Upper lobe of left lung (tissue), 6 donors: ENCODE data around the gene CHMP4A. TPM values are rescaled to one million over a fixed set of nuclear protein-coding genes. Genes with fewer than 3 reads are reported as not detected.
A peak's percentile ranks its signal among the peaks of the same experiment; 100 is the strongest.

Source experiments
- ATAC-seq, 2 donors: fragments of 200-7000 bp; cut with Tn5 transposase; one replicate each; pipeline ENCODE4 v1.9.1; 2022; ENCODE audit warnings: mild to moderate bottlenecking in 2 of 2, moderate library complexity in 2 of 2; ENCODE audit not compliant: low FRiP score in 2 of 2
- DNase-seq, 2 donors: peaks; one replicate each; pipeline ENCODE4 v3.0.0-alpha.2; 2019 to 2020
- H3K27ac ChIP-seq, 4 donors: fragments of 200-600 bp; sonication (generic); one replicate each; pipeline ENCODE4 v1.5.1; 2016 to 2019
- H3K27me3 ChIP-seq, 4 donors: fragments of 200-600 bp; sonication (generic); one replicate each; pipeline ENCODE4 v1.5.1; 2017 to 2019
- H3K36me3 ChIP-seq, 4 donors: fragments of 200-600 bp; sonication (generic); one replicate each; pipeline ENCODE4 v1.5.1; 2016 to 2019
- H3K4me1 ChIP-seq, 4 donors: fragments of 200-600 bp; sonication (generic); one replicate each; pipeline ENCODE4 v1.5.1; 2018 to 2019
- H3K4me3 ChIP-seq, 4 donors: fragments of 200-600 bp; sonication (generic); one replicate each; pipeline ENCODE4 v1.5.1; 2017 to 2019; ENCODE audit warnings: mild to moderate bottlenecking in 2 of 4, moderate library complexity in 1 of 4
- H3K9me3 ChIP-seq, 4 donors: fragments of 200-600 bp; sonication (generic); one replicate each; pipeline ENCODE4 v1.5.1; 2018 to 2019
- CTCF ChIP-seq, 6 experiments: fragments of 450-650 bp in 4 of 6; fragments of 200-600 bp in 2 of 6; sonication (generic) in 2 of 6; IDR thresholded peaks; one replicate each; pipeline ENCODE4 v1.5.1; 2016 to 2019; ENCODE audit warnings: antibody characterized with exemption in 6 of 6
- EP300 ChIP-seq, 4 donors: sonication (generic); formaldehyde crosslinking; IDR thresholded peaks; one replicate each; pipeline ENCODE4 v1.5.1; 2017; ENCODE audit warnings: antibody characterized with exemption in 4 of 4, control low read depth in 2 of 4
- POLR2A ChIP-seq, 4 donors: fragments of 450-650 bp; IDR thresholded peaks; one replicate each; pipeline ENCODE4 v1.5.1; 2016 to 2017; ENCODE audit warnings: antibody characterized with exemption in 4 of 4, mild to moderate bottlenecking in 2 of 4
- POLR2AphosphoS5 ChIP-seq, 2 donors: sonication (generic); formaldehyde crosslinking; IDR thresholded peaks; one replicate each; pipeline ENCODE4 v1.5.1; 2017; ENCODE audit warnings: antibody characterized with exemption in 2 of 2
- WGBS, 2 donors: methylation state at CpG; one replicate each; pipeline ENCODE4 v1.1.5; 2017 to 2018; 5-methylcytosine and 5-hydroxymethylcytosine counted together
- total RNA-seq, 6 donors: library from RNA; depleted of rRNA in 4 of 6; stranded (reverse); fragments of >200 nt in 4 of 6; gene quantifications; one replicate each; pipeline versions ENCODE4 v1.1.0 to v1.2.1, GENCODE V29; 2016 to 2021
- donor health status: DM: no; HTN: no; CAD: no; lungs with moderate emphysema.
- donor health status: DM: no; HTN: yes; CAD: no; lungs with severe emphysema.

Gene CHMP4A
- total RNA-seq, result 100 to 1,000 TPM in 1 of 6 donors, 10 to 100 TPM in 5; 39.9 to 112 (median 61.5) TPM

GRCh38 chr14:24212924-24213865 is at the start of gene CHMP4A:
Gene CHMP4A (minus strand): TSS chr14:24213488. CDS start chr14:24213439, 49 bp downstream.
- ATAC-seq (peak; percentile 96), DNase-seq (peak; percentile 96 to 99)
- Histone ChIP-seq H3K9me3 (no peaks in the 10 kb centered on the region), H3K4me1 (peaks cover 18 to 46% (median 27%) of the 10 kb centered on the region in 4 donors), H3K4me3 (peak within 1 kb of the TSS; percentile 53 to 86 (median 70)), H3K27me3 (no peaks in the 10 kb centered on the region), H3K27ac (peak within 1 kb of the TSS; percentile 97 to 98 (median 98)), H3K36me3 (peaks cover 9 to 41% (median 31%) of the 10 kb centered on the region in 4 donors)
- TF ChIP-seq EP300 (IDR thresholded peaks at IDR 0.05) (peak in 1 of 4 donors; percentile 34), CTCF (IDR thresholded peaks at IDR 0.05) (peak in 4 of 6 experiments; percentile 9 to 42 (median 25)), POLR2AphosphoS5 (IDR thresholded peaks at IDR 0.05) (peak; percentile 99), POLR2A (IDR thresholded peaks at IDR 0.05) (peak; percentile 94 to 98 (median 98))
- WGBS, 2 donors, result 1% methylated on average over 26 to 47 of the region's 53 CpGs

- Histone ChIP-seq H3K36me3 (peaks cover 6 to 24% (median 17%) of the 10 kb centered on the region in 4 donors), H3K4me3 (no peak overlapping the region), H3K9me3 (no peaks in the 10 kb centered on the region), H3K27ac (no peak overlapping the region), H3K27me3 (no peaks in the 10 kb centered on the region), H3K4me1 (peaks cover 0 to 19% (median 9%) of the 10 kb centered on the region in 4 donors)
- ATAC-seq (no peak), DNase-seq (peak in 1 of 2 donors; percentile 58)
- TF ChIP-seq CTCF (IDR thresholded peaks at IDR 0.05) (no peak), EP300 (IDR thresholded peaks at IDR 0.05) (no peak), POLR2A (IDR thresholded peaks at IDR 0.05) (no peak), POLR2AphosphoS5 (IDR thresholded peaks at IDR 0.05) (no peak)
- WGBS, 2 donors, result 85 to 93% methylated on average over 14 to 19 of the region's 19 CpGs
These were observed 48.7 kb upstream of the CHMP4A start for GRCh38 chr14:24261969-24262327.

- TF ChIP-seq EP300 (IDR thresholded peaks at IDR 0.05), result no peak
- TF ChIP-seq CTCF (IDR thresholded peaks at IDR 0.05), result no peak
- TF ChIP-seq POLR2AphosphoS5 (IDR thresholded peaks at IDR 0.05), result no peak
- TF ChIP-seq POLR2A (IDR thresholded peaks at IDR 0.05), result no peak
- DNase-seq, result peak in 1 of 2 donors; percentile 50
- WGBS, 2 donors, result 94 to 96% methylated on average over 20 of the region's 20 CpGs
- Histone ChIP-seq H3K27ac (no peak overlapping the region), H3K4me3 (no peak overlapping the region), H3K9me3 (no peaks in the 10 kb centered on the region), H3K36me3 (peaks cover 4 to 19% (median 12%) of the 10 kb centered on the region in 4 donors), H3K4me1 (peaks cover 0 to 19% (median 9%) of the 10 kb centered on the region in 4 donors), H3K27me3 (no peaks in the 10 kb centered on the region)
- ATAC-seq, result no peak
These were observed 48.1 kb upstream of the CHMP4A start for GRCh38 chr14:24261256-24261968.

GRCh38 chr14:24260780-24261157 is 47.5 kb upstream of the CHMP4A start:
- ATAC-seq (no peak), DNase-seq (no peak)
- H3K36me3 ChIP-seq, result peaks cover 0 to 13% (median 5%) of the 10 kb centered on the region in 4 donors
- H3K27ac ChIP-seq, result no peak overlapping the region
- no peak overlapping the region for H3K4me3 ChIP-seq
- no peak for TF ChIP-seq EP300 (IDR thresholded peaks at IDR 0.05)
- H3K9me3 ChIP-seq, result no peaks in the 10 kb centered on the region
- H3K4me1 ChIP-seq, result peaks cover 0 to 19% (median 9%) of the 10 kb centered on the region in 4 donors
- WGBS, 2 donors, result 77 to 91% methylated on average over 2 to 4 of the region's 4 CpGs
- no peaks in the 10 kb centered on the region for H3K27me3 ChIP-seq
